Activated T-cell treated with anti-CD3 and anti-CD28 coated beads for 48 hours (primary cell): ENCODE results near the gene MC1R.

Experiments
- DNase-seq: peaks from one replicate; pipeline ENCODE4 v3.0.0-alpha.2; 2020; ENCODE audit warnings: low read depth

The MC1R gene

DNA sequence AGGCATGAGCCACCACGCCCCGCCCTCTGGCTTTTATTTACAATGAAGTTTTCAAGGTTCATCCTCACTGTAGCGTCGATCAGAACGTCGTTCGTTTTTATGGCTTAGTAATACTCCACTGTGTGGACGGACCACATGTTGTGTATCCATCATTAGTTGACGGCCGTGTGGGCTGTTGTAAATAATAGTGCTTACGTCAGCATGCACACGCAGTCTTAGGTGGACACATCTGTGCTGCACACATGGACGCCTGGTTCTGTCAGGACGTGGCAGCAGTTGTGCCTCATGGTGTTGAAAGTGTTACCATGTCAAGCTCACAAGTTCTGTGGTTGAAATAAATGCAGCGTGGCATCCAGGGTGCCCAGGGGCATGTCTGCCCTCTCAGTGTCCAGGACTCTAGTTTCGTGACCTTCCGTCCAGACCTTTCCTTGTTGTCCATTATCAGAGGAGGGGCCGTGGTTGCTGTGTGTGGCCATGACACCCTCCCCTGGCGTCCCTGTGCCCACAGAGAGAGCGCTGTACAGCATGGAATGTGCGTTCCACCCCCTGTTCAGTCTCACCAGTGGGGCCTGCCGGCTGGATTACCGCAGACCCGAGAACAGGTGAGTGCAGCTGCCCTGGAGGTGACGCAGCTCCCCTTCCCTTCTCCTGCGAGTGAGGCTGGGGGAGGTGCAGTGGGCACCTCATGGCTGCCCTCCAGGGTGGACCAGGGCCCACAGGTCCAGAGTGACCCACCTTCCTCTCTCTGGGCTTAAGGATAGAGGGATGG, 23.0 kb upstream of the MC1R start:
- DNase-seq: no peak

DNA sequence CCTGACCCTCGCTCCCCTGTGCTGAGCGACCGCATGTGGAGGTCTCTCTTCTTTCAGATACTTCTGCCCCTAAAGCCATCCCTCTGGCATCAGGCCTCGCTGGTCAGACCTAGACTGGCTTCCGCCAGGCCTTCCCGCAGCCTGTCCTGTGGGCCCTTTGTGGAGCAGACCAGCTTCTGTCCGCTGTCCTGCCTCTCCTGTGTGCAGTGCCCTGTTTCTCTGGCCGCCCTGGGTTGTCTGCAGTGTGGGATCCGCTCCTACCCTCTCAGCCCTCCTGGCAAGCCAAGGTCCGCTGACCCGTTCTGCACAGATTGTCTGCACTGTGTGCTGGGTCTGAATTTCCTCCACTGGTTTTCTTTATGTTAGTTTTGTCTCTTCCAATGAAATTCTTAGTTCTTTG, 21.5 kb upstream of the MC1R start:
- no peak for DNase-seq

DNA sequence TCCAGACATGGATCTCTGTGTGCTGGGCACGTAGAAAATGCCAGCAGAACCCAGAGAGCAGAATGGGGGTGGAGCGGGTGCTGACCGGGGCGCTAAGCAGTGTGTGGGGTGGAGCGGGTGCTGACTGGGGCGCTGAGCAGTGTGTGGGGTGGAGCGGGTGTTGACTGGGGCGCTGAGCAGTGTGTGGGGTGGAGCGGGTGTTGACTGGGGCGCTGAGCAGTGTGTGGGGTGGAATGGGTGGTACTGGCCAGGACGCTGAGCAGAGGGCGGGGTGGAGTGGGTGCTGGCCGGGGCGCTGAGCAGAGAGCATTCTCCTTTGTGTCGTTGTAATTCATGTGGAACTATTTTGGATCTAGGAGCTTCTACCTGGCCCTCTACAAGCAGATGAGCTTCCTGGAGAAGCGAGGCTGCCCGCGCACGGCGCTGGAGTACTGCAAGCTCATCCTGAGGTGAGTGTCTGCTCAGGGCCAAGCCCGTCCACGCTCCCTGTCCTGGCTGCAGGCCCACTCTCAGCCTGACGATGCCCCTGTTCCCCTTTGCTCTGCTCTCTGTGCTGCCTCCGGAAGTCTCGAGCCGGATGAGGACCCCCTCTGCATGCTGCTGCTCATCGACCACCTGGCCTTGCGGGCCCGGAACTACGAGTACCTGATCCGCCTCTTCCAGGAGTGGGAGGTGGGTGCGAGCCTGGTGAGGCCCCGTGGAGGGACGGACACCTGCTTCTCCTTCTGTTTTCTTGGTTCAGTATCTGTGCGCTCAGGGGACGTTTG, 20.3 kb upstream of the MC1R start:
- DNase-seq: no peak

DNA sequence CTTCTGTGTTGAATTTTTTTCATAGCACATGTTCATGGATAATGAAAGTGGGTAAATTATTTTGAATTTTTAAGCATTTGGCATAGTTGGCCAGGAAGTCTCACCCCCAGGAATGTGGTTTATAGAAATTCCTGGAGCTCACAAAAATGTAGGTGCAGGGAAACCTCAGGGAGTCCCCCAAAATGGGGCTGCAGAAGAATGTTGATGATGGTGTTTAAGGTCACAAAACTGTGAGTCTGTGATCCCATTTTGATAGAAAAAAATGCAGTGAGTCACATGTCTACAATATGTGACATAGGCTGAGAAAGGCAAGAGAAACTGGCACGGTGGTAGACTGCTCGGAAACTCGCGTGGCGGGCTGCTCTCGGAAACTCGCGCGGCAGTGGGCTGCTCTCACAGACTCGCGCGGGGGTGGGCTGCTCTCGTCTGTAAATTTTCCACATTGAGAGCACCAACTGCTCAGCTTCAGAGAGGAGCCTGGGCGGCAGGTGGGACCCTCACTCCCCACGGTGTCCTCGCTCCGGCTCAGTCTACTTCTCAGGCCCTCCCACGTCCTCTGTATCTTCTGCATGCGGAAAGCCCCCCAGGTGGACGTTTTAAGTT, 18.7 kb upstream of the MC1R start:
- no peak for DNase-seq

DNA sequence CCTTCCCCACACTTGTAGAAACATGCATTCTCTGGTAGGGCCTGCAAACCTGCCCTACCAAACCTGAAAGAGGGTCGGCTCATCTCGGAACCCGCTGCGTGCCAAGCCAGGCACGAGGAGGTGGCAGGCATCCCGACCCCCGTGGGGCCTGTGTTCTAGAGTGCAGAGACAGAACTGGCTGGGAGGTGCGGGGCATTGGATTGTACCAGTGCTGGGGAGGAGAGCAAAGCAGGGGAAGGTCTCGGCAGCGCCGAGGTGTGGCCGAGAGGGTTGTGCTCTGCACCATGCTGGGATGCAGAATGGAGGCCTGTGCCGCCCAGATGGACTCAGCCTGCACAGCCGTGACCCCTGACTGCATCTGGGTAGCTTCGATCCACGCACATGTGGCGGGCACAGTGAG, 17.8 kb upstream of the MC1R start:
- no peak for DNase-seq

DNA sequence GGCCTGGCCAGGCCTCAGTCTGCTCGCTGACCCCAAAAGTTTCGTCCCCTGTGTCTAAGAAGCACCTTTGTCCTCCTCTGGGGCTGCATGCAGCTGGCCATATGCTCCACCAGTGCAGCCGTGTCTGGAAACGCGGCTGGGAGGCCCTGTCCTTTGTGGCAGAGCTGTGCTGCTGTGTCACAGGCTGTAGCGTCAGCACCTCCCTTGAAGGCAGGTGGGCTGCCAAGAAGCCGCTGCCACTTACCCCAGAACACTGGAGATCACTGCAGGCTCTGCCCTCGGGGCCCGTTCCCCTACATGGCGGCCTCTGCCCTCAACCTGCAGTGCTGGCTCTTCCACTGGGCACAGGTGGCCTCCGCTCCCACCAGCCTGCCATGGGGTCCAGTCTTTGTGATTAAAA, 15.7 kb upstream of the MC1R start:
- no peak for DNase-seq

DNA sequence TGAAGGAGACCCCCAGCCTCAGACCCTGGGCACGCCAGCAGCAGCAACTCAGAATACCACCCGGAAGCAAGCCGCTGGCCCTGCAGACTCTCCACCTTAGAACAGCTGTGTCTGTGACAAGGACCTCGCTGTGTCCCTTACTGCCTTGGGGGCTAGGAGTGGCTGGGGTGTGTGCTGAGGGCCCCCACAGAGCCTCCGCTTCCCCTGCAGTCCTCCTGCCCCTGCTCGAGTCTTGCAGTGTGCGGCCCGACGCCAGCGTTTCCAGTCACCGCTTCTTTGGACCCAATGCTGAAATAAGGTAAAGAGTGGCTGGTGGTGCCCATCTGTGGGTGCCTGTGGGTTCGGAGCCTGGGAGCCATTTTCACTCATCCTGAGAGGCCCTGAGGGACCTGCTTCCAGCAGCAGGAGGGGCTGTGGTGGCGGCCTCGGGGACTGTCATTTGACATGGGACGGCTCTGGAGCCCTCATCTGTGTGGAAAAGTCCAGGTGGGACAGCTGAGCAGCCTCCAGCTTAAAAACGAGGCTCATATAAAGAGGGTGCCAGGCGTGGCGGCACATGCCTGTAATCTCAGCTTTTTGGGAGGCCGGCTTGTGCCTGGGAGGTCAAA, 14.7 kb upstream of the MC1R start:
- no peak for DNase-seq

DNA sequence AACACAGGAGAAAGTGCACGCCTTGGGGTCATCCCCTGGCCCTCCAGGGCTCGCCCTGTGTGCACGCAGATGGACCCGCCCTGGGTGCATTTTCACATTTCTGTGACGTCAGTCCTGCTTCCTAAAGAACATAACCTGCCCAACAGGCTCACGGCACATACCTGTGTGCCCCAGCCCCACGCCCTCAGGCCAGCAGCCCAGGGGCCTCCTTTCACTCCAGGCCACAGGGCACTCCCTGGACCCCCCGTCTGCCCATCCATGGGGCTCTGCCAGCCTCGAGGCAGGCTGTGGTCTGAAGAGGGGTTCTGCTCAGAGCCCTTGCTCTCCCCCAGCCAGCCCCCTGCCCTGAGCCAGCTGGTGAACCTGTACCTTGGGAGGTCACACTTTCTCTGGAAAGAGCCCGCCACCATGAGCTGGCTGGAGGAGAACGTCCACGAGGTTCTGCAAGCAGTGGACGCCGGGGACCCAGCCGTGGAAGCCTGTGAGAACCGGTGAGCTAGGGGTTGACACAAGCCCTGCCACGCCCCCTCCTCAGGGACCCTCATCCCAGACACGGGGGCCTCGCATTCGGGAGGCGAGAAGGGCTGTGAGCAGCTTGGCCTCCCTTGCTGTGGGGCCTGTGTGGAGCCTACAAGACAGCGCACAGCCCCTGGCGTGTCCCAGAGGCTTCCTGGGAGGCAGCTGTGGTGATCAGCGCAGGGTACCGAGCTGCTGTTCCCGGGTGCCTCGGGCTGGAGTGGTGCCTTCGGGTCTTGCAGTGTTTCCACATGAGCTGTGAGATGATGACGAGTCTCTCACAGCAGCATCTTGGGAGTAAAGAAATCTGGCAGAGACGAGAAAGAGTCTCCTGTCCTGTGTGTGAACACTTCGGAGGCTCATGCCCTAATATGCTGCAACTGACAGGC, 13.8 kb upstream of the MC1R start:
- DNase-seq: no peak

DNA sequence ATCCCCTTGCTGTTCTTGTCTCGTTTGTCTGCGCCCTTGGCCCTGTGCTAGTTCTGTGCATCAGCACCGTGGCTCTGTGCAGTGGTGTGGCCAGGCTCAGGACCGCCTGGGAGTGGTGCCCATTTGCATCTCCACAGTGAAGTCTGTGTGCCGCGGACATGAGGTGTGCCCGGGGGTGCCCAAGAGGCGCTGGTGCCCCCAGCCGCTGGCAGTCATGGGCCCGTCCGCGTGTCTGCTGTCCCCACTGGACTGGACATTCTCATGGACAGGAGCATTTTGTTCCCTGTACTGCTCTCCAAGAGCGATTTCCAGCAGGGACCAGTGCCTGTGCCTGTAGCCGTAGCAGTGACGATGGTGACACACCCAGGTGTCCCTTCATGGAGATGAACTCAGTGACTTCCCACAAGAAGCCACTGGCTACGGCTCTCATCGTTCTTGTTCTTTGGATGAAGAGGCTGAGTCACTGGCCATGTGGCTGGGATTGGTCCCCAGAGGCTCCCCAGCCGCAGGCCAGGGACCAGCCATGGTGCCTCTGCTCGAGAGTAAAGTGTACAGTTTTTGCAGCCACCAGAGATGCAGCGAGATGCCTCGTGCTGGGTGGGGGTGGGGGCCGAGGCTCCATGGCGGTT, 13.0 kb upstream of the MC1R start:
- DNase-seq: no peak

DNA sequence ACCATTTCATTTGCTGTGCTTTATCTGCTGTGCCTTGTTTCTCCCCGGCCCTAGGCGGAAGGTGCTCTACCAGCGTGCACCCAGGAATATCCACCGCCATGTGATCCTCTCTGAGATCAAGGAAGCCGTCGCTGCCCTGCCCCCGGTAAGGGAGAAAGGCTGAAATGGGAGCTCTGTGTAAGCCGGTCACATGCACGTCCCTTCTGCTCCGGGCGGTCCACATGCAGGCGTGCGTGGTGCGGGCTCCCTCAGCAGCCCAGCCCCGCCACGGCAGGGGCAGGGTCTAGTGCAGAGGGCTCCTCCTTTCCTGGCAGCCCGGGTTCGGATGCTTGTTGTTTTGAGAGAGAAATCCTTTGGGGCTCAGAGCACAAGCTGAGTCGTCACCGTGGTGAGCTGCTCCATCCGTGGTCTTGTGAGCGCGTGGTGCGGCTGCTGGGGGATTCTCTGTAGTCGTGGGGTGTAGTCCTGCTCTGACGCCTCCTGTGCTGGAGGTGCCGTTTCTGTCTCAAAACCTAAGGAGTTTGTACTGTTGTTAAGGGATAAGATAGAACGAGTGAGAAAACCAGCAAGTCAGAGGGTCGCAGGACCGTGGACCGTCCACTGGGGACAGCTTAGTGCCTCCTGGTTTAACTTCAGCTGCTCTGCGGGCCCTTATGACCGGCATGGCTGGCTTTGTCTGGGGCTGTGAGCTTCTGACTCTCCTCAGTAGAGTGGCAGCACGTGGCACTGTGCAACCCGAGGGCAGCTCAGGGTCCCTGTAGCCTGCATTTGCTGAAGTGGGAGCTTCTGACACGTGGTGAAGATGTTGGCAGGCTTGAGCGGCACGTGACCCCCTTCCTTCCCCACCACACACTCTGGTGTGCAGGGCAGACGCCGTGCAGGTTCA, 12.3 kb upstream of the MC1R start:
- DNase-seq: no peak

DNA sequence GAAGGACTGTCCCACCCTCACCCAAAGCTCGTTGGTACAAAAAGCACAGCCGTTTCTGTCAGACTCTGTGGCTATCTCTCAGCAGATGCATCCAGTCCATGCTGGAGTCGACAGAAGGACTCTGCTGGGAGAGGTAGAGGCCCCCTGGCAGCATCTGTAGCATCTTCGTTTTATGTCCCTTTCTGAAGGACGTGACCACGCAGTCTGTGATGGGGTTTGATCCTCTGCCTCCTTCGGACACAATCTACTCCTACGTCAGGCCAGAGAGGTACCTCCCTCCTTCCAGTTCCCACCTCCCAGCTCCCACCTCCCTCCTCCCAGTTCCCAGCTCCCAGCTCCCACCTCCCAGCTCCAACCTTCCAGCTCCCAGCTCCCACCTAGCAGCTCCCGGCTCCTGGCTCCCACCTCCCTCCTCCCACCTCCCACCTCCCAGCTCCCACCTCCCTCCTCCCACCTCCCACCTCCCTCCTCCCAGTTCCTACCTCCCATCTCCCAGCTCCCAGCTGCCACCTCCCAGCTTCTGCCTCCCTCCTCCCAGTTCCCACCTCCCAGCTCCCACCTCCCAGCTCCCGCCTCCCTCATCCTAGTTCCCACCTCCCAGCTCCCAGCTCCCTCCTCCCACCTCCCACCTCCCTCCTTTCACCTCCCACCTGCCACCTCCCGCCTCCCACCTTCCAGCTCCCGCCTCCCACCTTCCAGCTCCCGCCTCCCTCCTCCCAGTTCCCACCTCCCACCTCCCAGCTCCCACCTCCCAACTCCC, 11.4 kb upstream of the MC1R start:
- no peak for DNase-seq

DNA sequence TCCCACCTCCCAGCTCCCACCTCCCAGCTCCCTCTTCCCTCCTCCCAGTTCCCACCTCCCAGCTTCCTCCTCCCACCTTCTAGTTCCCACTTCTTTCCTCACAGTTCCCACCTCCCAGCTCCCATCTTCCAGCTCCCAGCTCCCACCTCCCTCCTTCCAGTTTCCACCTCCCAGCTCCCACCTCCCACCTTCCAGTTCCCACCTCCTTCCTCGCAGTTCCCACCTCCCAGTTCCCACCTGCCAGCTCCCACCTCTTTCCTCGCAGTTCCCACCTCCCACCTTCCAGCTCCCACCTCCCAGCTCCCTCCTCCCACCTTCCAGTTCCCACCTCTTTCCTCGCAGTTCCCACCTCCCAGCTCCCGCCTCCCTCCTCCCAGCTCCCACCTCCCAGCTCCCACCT, 10.4 kb upstream of the MC1R start:
- no peak for DNase-seq

DNA sequence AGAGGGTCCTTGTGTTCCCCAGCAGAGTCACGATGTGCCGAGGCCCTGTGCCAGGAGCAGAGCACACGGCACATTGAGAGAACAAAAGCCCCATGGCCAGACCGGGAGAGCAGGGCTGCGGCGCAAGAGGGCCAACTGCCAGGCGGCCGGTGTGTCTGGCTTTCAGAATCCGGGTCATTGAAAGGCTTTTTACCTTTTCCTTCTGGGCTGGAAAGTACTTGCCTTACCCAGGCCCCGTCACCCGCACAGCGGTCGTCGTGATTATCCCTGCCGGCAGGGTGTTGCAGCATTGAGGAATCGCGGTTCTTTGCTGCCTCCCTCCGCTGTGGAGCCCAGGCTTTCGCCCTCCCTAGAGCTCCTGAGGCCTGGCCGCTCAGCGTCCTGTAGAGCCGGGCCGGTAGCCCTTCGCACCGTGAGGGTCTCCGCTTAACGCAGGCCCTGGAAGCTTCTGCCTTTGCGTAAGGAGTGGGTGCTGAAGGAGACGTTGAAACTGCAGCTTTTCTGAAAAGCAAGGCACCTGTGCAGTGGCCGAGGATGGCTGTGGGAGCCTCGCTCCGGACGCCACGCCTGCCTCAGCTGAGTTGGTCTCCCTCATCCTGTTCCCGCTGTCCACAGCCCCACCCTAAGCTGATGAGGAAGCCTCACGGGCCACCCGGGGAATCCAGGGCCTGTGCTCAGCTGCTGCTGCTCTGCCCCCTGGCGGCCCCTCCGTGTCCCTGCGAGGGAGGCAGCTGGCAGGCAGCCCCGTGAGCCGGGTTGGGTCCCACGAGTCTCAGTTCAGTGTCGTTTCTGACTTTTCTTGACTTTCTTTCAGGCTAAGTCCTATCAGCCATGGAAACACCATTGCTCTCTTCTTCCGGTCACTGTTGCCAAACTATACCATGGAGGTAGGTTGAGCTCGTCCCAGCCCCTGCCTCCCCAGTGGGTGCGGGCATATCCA, 8.6 kb upstream of the MC1R start:
- no peak for DNase-seq

DNA sequence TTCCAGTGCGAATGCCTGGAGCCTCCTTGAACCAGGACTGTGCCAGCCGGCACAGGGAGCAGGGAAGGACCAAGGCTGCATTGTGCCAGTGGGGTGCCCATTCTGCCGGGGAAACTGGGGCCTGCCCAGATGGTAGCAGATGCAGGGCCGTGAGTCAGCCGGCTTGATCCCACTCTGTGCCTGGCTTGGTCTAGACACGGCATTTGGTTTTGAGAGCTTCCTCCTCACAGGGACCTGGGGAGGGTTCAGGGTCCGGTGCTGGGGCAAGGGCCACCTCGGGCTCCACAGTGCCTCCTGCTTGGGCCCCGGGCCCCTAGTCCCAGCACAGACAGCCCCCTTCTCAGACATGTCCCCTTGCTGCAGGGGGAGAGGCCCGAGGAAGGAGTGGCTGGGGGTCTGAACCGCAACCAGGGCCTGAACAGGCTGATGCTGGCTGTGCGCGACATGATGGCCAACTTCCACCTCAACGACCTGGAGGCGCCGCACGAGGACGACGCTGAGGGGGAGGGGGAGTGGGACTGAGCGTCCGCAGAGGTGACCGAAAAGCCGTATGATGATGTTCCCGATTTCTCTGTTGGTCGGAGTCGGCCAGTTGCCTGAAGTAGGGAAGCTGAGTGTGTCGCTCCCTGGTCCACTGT, 7.8 kb upstream of the MC1R start:
- no peak for DNase-seq

DNA sequence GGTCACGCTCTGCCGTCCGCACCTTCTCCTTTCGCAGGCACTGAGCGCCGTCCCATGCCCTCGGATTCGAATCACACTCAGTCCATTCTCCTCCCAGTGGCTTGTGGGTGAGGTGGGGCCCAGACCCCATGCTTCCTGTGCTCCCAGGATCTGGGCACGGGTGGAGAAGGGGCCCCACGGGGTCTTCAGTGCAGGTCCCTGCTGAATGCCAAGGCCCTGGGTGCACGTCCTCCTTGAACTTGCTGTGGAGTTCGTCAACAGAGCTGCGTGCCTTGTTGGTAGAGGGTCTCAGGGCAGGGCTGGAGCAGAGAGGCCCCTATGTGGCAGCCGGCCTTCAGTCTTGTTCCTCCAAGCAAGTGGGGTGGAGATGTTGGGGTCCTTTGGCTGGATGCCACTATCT, 7.3 kb upstream of the MC1R start:
- no peak for DNase-seq

DNA sequence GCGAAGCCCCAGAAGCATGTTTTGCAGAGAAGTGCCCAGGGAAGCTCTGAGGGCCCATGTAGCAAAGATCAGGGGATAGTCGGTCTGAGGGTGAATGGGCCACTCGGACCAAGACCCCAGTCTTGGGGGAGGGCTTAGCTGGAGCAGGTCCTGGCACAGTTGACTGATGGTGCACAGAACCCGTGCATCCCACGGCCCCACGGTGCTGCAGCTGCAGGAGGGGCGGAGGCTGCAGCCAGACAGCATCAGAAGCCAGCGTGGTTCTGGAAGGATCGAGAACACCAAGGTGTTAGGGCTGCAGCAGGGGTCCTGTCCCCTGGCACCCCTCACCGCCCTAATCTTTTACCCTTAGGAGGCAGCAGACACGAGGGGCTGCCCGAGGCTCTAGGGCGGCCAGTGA, 6.5 kb upstream of the MC1R start:
- DNase-seq: no peak

DNA sequence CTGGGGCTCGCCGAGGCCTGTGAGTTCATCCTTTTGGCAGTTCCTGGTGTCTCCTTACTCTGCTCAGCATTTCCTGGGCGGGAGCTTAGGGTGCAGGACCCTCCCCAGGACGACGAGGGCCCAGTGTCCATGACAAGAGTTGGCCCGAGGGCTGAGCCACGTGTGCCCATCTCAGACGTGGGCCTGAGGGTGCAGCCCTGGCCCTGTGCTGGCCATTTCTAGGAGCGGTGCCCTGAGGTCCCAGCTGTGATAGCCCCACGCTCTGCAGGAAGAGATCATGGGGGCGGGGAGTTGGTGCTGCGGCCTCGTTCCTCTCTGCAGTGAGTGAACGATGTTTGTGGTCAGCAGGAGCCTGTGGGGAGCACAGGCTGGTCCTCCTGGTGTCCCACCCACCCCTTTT, 6.0 kb upstream of the MC1R start:
- DNase-seq: no peak
